KMS-11 (cell line): ENCODE data around the gene NOTUM.

Source experiments
- H2AFZ ChIP-seq: fragments of 200-600 bp; sonication (generic); 2 replicates; pipeline ENCODE4 v1.6.1; 2016; ENCODE audit warnings: antibody characterized with exemption, mixed run types, low read depth
- H3K27ac ChIP-seq: fragments of 200-600 bp; sonication (generic); 2 replicates; pipeline ENCODE4 v1.6.1; 2016; ENCODE audit warnings: mild to moderate bottlenecking, mixed run types
- H3K27me3 ChIP-seq: fragments of 200-600 bp; sonication (generic); 2 replicates; pipeline ENCODE4 v1.6.1; 2017; ENCODE audit warnings: mild to moderate bottlenecking, low read depth, mixed run types, moderate library complexity; ENCODE audit not compliant: insufficient read depth
- H3K36me3 ChIP-seq: fragments of 200-600 bp; sonication (generic); 2 replicates; pipeline ENCODE4 v1.6.1; 2017; ENCODE audit warnings: mild to moderate bottlenecking, mixed run types; ENCODE audit not compliant: insufficient read depth
- H3K4me1 ChIP-seq: fragments of 200-600 bp; sonication (generic); 2 replicates; pipeline ENCODE4 v1.6.1; 2016; ENCODE audit warnings: mild to moderate bottlenecking, low read depth, mixed run types; ENCODE audit not compliant: poor library complexity, severe bottlenecking
- H3K4me2 ChIP-seq: fragments of 200-600 bp; sonication (generic); 2 replicates; pipeline ENCODE4 v1.7.0; 2016; ENCODE audit warnings: mild to moderate bottlenecking, mixed run types
- H3K4me3 ChIP-seq: fragments of 200-600 bp; sonication (generic); IDR thresholded peaks from 2 replicates; pipeline ENCODE4 v1.6.1; 2017; ENCODE audit warnings: low read depth, low read length, mixed read lengths; ENCODE audit not compliant: insufficient read depth
- H3K79me2 ChIP-seq: fragments of 200-600 bp; sonication (generic); 2 replicates; pipeline ENCODE4 v1.6.1; 2016; ENCODE audit warnings: low read depth, mixed run types; ENCODE audit not compliant: insufficient read depth
- H3K9ac ChIP-seq: fragments of 200-600 bp; sonication (generic); 2 replicates; pipeline ENCODE4 v1.6.1; 2016; ENCODE audit warnings: mild to moderate bottlenecking, mixed run types
- H4K20me1 ChIP-seq: fragments of 200-600 bp; sonication (generic); 2 replicates; pipeline ENCODE4 v1.6.1; 2016; ENCODE audit warnings: mild to moderate bottlenecking, mixed run types; ENCODE audit not compliant: insufficient read depth
- CTCF ChIP-seq: fragments of 200-600 bp; sonication (generic); conservative IDR thresholded peaks from 2 replicates; pipeline ENCODE4 v1.6.1; 2017; ENCODE audit warnings: low read depth, mild to moderate bottlenecking, antibody characterized with exemption, low read length, moderate library complexity, mixed read lengths

NOTUM gene

GRCh38 chr17:81958633-81959342 lies 2.2 kb downstream of the NOTUM start:
- TF ChIP-seq CTCF = no peak
- Histone ChIP-seq H3K4me3 (no peak overlapping the region), H3K36me3 (no peaks in the 10 kb centered on the region), H2AFZ (no peak overlapping the region; the same call in 1 of the 2 replicates), H3K4me2 (no peak overlapping the region), H3K4me1 (no peaks in the 10 kb centered on the region), H3K27ac (no peak overlapping the region), H3K9ac (no peak overlapping the region), H4K20me1 (no peaks in the 10 kb centered on the region), H3K79me2 (no peaks in the 10 kb centered on the region), H3K27me3 (peaks cover 64% of the 10 kb centered on the region)

- H3K4me1 ChIP-seq = no peaks in the 10 kb centered on the region
Measured at GRCh38 chr17:81957691-81958432, 3.1 kb downstream of the NOTUM start.

GRCh38 chr17:81956607-81957589 lies 4.1 kb downstream of the NOTUM start:
- no peak for TF ChIP-seq CTCF
- Histone ChIP-seq H3K4me2 (no peak overlapping the region), H3K27me3 (peaks cover 55% of the 10 kb centered on the region), H3K79me2 (no peaks in the 10 kb centered on the region), H3K9ac (no peak overlapping the region), H3K4me1 (no peaks in the 10 kb centered on the region), H3K27ac (no peak overlapping the region), H3K36me3 (no peaks in the 10 kb centered on the region), H4K20me1 (no peaks in the 10 kb centered on the region), H2AFZ (no peak overlapping the region), H3K4me3 (no peak overlapping the region)

More at GRCh38 chr17:81957691-81958432, 3.1 kb downstream of the NOTUM start:
- H4K20me1 ChIP-seq = no peaks in the 10 kb centered on the region
- H3K27ac ChIP-seq = no peak overlapping the region
- H3K4me2 ChIP-seq = no peak overlapping the region
- no peak for TF ChIP-seq CTCF
- H3K79me2 ChIP-seq = no peaks in the 10 kb centered on the region
- H3K9ac ChIP-seq = no peak overlapping the region
- H2AFZ ChIP-seq = no peak overlapping the region
- H3K36me3 ChIP-seq = no peaks in the 10 kb centered on the region
- no peak overlapping the region for H3K4me3 ChIP-seq
- peaks cover 62% of the 10 kb centered on the region for H3K27me3 ChIP-seq

GRCh38 chr17:81955756-81956544 lies 5.0 kb downstream of the NOTUM start:
- no peak overlapping the region for H3K9ac ChIP-seq
- no peak overlapping the region for H3K4me3 ChIP-seq
- no peaks in the 10 kb centered on the region for H3K79me2 ChIP-seq
- no peak for TF ChIP-seq CTCF
- no peaks in the 10 kb centered on the region for H3K4me1 ChIP-seq
- H2AFZ ChIP-seq = no peak overlapping the region
- no peak overlapping the region for H3K27ac ChIP-seq
- no peak overlapping the region for H3K4me2 ChIP-seq
- peaks cover 58% of the 10 kb centered on the region for H3K27me3 ChIP-seq
- no peaks in the 10 kb centered on the region for H3K36me3 ChIP-seq
- no peaks in the 10 kb centered on the region for H4K20me1 ChIP-seq
